Endothelial cell of umbilical vein (primary cell): ENCODE measurements around the gene LRFN2. TPM values are rescaled to one million over a fixed set of nuclear protein-coding genes. Genes with fewer than 3 reads are reported as not detected.

ENCODE experiments used
- BruUV-seq: library from RNA; stranded (reverse); fragments of 400-500 nt; replicated peaks from 2 replicates; lab custom pipeline; 2021; lab: Mats Ljungman, UMichigan
- CTCF ChIA-PET: fragments of 300-600, 350-600 bp; sonication (Branson Sonifier 250); formaldehyde crosslinking; loops from one replicate; lab custom pipeline; 2021; ENCODE audit warnings: antibody characterized with exemption, inconsistent platforms; lab: Charles Lee
- POLR2A ChIA-PET: fragments of 300-600, 350-600 bp; sonication (Branson Sonifier 250); formaldehyde crosslinking; loops from one replicate; lab custom pipeline; 2021; ENCODE audit warnings: antibody characterized with exemption, inconsistent platforms; lab: Charles Lee
- DNase-seq: peaks from one replicate; pipeline ENCODE4 v3.0.0-alpha.2; 2011; ENCODE audit warnings: low read depth, low spot score
- FAIRE-seq: peaks from 2 replicates; lab custom pipeline; 2011; peaks lifted over from hg19 to GRCh38; lab: Jason Lieb, UNC
- H2AFZ ChIP-seq: 2 replicates; pipeline ENCODE4 v1.6.0; 2012; ENCODE audit warnings: low read depth, low read length, control low read depth, inconsistent platforms
- H3K27ac ChIP-seq: 2 replicates; pipeline ENCODE4 v1.5.1; 2011; ENCODE audit warnings: low read depth, mild to moderate bottlenecking, control low read depth, low read length, moderate library complexity; ENCODE audit not compliant: insufficient read depth
- H3K27me3 ChIP-seq, 2 experiments: 2 replicates each; pipeline versions ENCODE4 v1.6.0 to v1.6.1; 2011; ENCODE audit warnings: low read length in 2 of 2, mixed read lengths in 1 of 2; ENCODE audit not compliant: control insufficient read depth in 2 of 2, insufficient read depth in 2 of 2
- H3K36me3 ChIP-seq, 2 experiments: 2 replicates in 1 of 2; 3 replicates in 1 of 2; pipeline ENCODE4 v1.5.1; 2011; ENCODE audit warnings: low read length in 2 of 2, mild to moderate bottlenecking in 1 of 2, moderate library complexity in 1 of 2; ENCODE audit not compliant: control insufficient read depth in 2 of 2, insufficient read depth in 2 of 2; ENCODE audit errors: extremely low read depth in 1 of 2
- H3K4me1 ChIP-seq: 3 replicates; pipeline ENCODE4 v1.5.1; 2011; ENCODE audit warnings: mild to moderate bottlenecking, low read length; ENCODE audit not compliant: control insufficient read depth, insufficient read depth; ENCODE audit errors: extremely low read depth
- H3K4me2 ChIP-seq: 2 replicates; pipeline ENCODE4 v1.6.1; 2011; ENCODE audit warnings: low read length, control low read depth, mixed read lengths; ENCODE audit not compliant: insufficient read depth
- H3K4me3 ChIP-seq, 3 experiments: fragments of 200-600 bp in 1 of 3; sonication (generic), shearing (Covaris generic) in 1 of 3; replicated peaks in 1 of 3; 2 replicates each; pipeline ENCODE4 v1.5.1; 2011 to 2016; ENCODE audit warnings: control low read depth in 3 of 3, low read length in 3 of 3, mild to moderate bottlenecking in 2 of 3, inconsistent platforms in 1 of 3, low read depth in 1 of 3, moderate library complexity in 1 of 3; ENCODE audit not compliant: insufficient read depth in 1 of 3
- H3K79me2 ChIP-seq: 2 replicates; pipeline ENCODE4 v1.6.0; 2012; ENCODE audit warnings: low read length, inconsistent platforms; ENCODE audit not compliant: control insufficient read depth, insufficient read depth
- H3K9ac ChIP-seq: replicated peaks from 2 replicates; pipeline ENCODE3; 2011; ENCODE audit warnings: low read length, control low read depth; ENCODE audit not compliant: insufficient read depth; ENCODE audit errors: extremely low read depth
- H3K9me1 ChIP-seq: replicated peaks from 3 replicates; pipeline ENCODE4 v1.6.0; 2011; ENCODE audit warnings: mild to moderate bottlenecking, low read length; ENCODE audit not compliant: control insufficient read depth, insufficient read depth; ENCODE audit errors: extremely low read depth
- H3K9me3 ChIP-seq: replicated peaks from 2 replicates; pipeline ENCODE4 v1.5.1; 2012; ENCODE audit warnings: low read length, inconsistent platforms; ENCODE audit not compliant: control insufficient read depth, insufficient read depth
- H4K20me1 ChIP-seq: replicated peaks from 2 replicates; pipeline ENCODE3; 2011; ENCODE audit warnings: mild to moderate bottlenecking, low read length; ENCODE audit not compliant: control insufficient read depth, insufficient read depth; ENCODE audit errors: extremely low read depth
- EZH2 ChIP-seq: IDR thresholded peaks from 2 replicates; pipeline ENCODE4 v1.6.1; 2012; ENCODE audit warnings: borderline replicate concordance, low read depth, mild to moderate bottlenecking, moderate library complexity, low read length, inconsistent platforms; ENCODE audit not compliant: severe bottlenecking
- FOS ChIP-seq: IDR thresholded peaks from 2 replicates; pipeline ENCODE4 v1.6.1; 2011; ENCODE audit warnings: mild to moderate bottlenecking, low read length, moderate library complexity, borderline replicate concordance; ENCODE audit not compliant: insufficient read depth
- GATA2 ChIP-seq: IDR thresholded peaks from 2 replicates; pipeline ENCODE4 v1.7.0; 2011; ENCODE audit warnings: low read depth, mild to moderate bottlenecking, moderate library complexity, mixed read lengths, low read length; ENCODE audit not compliant: insufficient read length, insufficient read depth
- JUN ChIP-seq: IDR thresholded peaks from 2 replicates; pipeline ENCODE4 v1.6.1; 2011; ENCODE audit warnings: borderline replicate concordance, low read depth; ENCODE audit not compliant: insufficient read length, insufficient read depth
- MYC ChIP-seq: IDR thresholded peaks from one replicate; pipeline ENCODE4 v1.6.1; 2011; ENCODE audit warnings: mild to moderate bottlenecking, low read depth, low read length
- POLR2A ChIP-seq: IDR thresholded peaks from 2 replicates; pipeline ENCODE4 v1.6.1; 2012; ENCODE audit warnings: low read depth, mild to moderate bottlenecking, control low read depth, low read length
- POLR2AphosphoS5 ChIP-seq: IDR thresholded peaks from 2 replicates; pipeline ENCODE4 v1.6.1; 2012; ENCODE audit warnings: low read depth, mild to moderate bottlenecking, control low read depth, low read length, moderate library complexity; ENCODE audit not compliant: insufficient read depth
- dilution Hi-C: fragments of 300-500 bp; cut with MboI; formaldehyde crosslinking; loops from one replicate; pipeline ENCODE4 v1.15.0; 2019; ENCODE audit warnings: low sequenced_read_pairs; ENCODE audit not compliant: extremely low pct_ligation_motif_present
- intact Hi-C: fragments of 100-400 bp; cut with micrococcal nuclease; formaldehyde crosslinking; loops from one replicate; pipeline ENCODE4 v1.10.0; 2022
- polyA plus RNA-seq, 4 experiments: library from polyadenylated mRNA; depleted of rRNA in 3 of 4; stranded (reverse) in 3 of 4; unstranded in 1 of 4; fragments of >200 nt; gene quantifications; 2 replicates each; pipeline versions ENCODE4 v1.2.1 to v1.2.3, GENCODE V29; 2011 to 2012; ENCODE audit warnings: missing spikeins in 1 of 4
- total RNA-seq: library from RNA; stranded (reverse); gene quantifications from 2 replicates; pipeline ENCODE4 v1.2.3, GENCODE V29; 2021
- TF ChIP-seq, protein P1 (sequence below), 2 donors: IDR thresholded peaks; 1 replicate in 1 of 2; 2 replicates in 1 of 2; pipeline ENCODE4 v1.5.1; 2011; ENCODE audit warnings: low read length in 2 of 2, mild to moderate bottlenecking in 2 of 2, moderate library complexity in 2 of 2, control low read depth in 1 of 2, inconsistent platforms in 1 of 2, low read depth in 1 of 2; ENCODE audit not compliant: insufficient read depth in 1 of 2; ENCODE audit errors: extremely low read depth in 1 of 2
- TF ChIP-seq, protein P2 (sequence below): IDR thresholded peaks from 2 replicates; pipeline ENCODE4 v1.6.1; 2011; ENCODE audit not compliant: insufficient read depth, insufficient read length

Gene LRFN2
- total and polyA plus RNA-seq, 2 donors (not counting 3 experiments of a cell fraction or from before 2014, with no cell fraction given), result not detected

DNA sequence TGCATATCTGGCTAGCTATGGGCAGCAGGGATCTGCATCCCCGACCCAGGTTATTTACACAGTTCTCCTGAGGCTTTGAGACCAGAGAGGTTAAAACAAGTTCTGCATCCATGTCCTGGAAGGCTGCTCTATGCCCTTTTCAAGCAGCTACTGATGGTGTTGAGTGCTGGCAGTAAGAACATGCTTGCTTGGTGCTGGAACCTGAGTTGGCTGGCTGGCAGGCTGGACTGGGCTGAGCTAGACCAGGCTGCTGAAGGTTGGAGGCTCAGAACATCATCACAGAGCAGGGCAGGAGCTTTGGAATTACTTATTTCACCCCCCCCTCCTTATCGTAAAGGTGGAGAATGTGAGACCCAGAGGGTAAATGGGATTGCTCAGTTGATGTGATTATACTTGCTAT, 16.9 kb upstream of the LRFN2 start:
- FAIRE-seq, result no peak
- intact Hi-C loops, result no loop called here

More for the DNA sequence above, 16.9 kb upstream of the LRFN2 start:
- no peaks in the 10 kb centered on the region for H3K36me3 ChIP-seq
- H3K4me2 ChIP-seq, result no peak overlapping the region
- BruUV-seq, result no TSS peak
- no peak for DNase-seq
- H3K79me2 ChIP-seq, result no peaks in the 10 kb centered on the region
- H2AFZ ChIP-seq, result no peak overlapping the region
- H3K4me3 ChIP-seq, result no peak overlapping the region
- H3K4me1 ChIP-seq, result no peaks in the 10 kb centered on the region
- dilution Hi-C loops, result no loop called here
- ChIA-PET POLR2A (no interaction called here), CTCF (no interaction called here)
- H3K27ac ChIP-seq, result no peak overlapping the region
- no peaks in the 10 kb centered on the region for H4K20me1 ChIP-seq
- H3K9ac ChIP-seq, result no peak overlapping the region
- no peaks in the 10 kb centered on the region for H3K9me3 ChIP-seq
- H3K9me1 ChIP-seq, result no peaks in the 10 kb centered on the region
- no peaks in the 10 kb centered on the region for H3K27me3 ChIP-seq
- TF ChIP-seq EZH2 (no peak), POLR2AphosphoS5 (no peak), FOS (no peak), JUN (no peak), POLR2A (no peak), MYC (no peak), GATA2 (no peak)
- TF ChIP-seq, protein P1, sequence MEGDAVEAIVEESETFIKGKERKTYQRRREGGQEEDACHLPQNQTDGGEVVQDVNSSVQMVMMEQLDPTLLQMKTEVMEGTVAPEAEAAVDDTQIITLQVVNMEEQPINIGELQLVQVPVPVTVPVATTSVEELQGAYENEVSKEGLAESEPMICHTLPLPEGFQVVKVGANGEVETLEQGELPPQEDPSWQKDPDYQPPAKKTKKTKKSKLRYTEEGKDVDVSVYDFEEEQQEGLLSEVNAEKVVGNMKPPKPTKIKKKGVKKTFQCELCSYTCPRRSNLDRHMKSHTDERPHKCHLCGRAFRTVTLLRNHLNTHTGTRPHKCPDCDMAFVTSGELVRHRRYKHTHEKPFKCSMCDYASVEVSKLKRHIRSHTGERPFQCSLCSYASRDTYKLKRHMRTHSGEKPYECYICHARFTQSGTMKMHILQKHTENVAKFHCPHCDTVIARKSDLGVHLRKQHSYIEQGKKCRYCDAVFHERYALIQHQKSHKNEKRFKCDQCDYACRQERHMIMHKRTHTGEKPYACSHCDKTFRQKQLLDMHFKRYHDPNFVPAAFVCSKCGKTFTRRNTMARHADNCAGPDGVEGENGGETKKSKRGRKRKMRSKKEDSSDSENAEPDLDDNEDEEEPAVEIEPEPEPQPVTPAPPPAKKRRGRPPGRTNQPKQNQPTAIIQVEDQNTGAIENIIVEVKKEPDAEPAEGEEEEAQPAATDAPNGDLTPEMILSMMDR (IDR thresholded peaks at IDR 0.05; ENCODE audit: extremely low read depth in 1 of 2, insufficient read depth in 1 of 2, low read depth in 1 of 2, low read length in 2 of 2), result no peak
- TF ChIP-seq, protein P2, sequence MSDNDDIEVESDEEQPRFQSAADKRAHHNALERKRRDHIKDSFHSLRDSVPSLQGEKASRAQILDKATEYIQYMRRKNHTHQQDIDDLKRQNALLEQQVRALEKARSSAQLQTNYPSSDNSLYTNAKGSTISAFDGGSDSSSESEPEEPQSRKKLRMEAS, result no peak
